Measurements from ENCODE around the gene IQUB. TPM values are rescaled to one million over a fixed set of nuclear protein-coding genes. Genes with fewer than 3 reads are reported as not detected.
A peak's percentile ranks its signal among the peaks of the same experiment; 100 is the strongest.
"Not testable (repeated sequence)": the region's sequence is repeated elsewhere in the genome, so short reads cannot be mapped to it uniquely, and the experiment has no call there.

The IQUB gene
- total RNA-seq, 2 experiments from 2014 or later: 0.05 TPM; not detected in 1

- intact Hi-C loops (cut with DNase I, micrococcal nuclease): no loop called here
- Mint-ChIP-seq H3K27me3 (no peaks in the 10 kb centered on the region), H3K4me3 (no peak overlapping the region), H3K36me3 (ENCODE audit: low read depth) (no peaks in the 10 kb centered on the region), H3K4me1 (no peaks in the 10 kb centered on the region), H3K27ac (no peak overlapping the region), H3K9me3 (ENCODE audit: low read depth) (no peaks in the 10 kb centered on the region)
- ATAC-seq (no peak), DNase-seq (no peak)
- CTCF ChIA-PET: interaction anchor here (1.3 to 1.4 kb wide), 2 partner anchors 55 to 75 kb away, joined by 3 read pairs; no protein-coding TSS in a partner anchor
- POLR2A ChIA-PET: no interaction called here
These were observed 35.1 kb upstream of the IQUB start for GRCh38 chr7:123569352-123570010.

- Mint-ChIP-seq H3K9me3 (ENCODE audit: low read depth) (no peaks in the 10 kb centered on the region), H3K36me3 (ENCODE audit: low read depth) (no peaks in the 10 kb centered on the region), H3K4me1 (peaks cover 8% of the 10 kb centered on the region), H3K27ac (no peak overlapping the region), H3K4me3 (no peak overlapping the region), H3K27me3 (peaks cover 3% of the 10 kb centered on the region)
- no peak for ATAC-seq
- CTCF ChIA-PET: no interaction called here
- DNase-seq: no peak
- POLR2A ChIA-PET: interaction anchor here (0.6 kb wide), 1 partner anchor 12 kb away, joined by 5 read pairs; no protein-coding TSS in a partner anchor
- intact Hi-C loops (cut with DNase I, micrococcal nuclease): no loop called here
These were observed 27.7 kb upstream of the IQUB start for GRCh38 chr7:123562121-123562520.

- intact Hi-C loops (cut with DNase I, micrococcal nuclease): loop anchor here (5.0 kb wide), 1 partner anchor 1369 kb away; the partner anchor contains the start of gene POT1 (in 2 of the 2)
- ChIA-PET CTCF (interaction anchor here (0.6 to 1.7 kb wide), 6 partner anchors 15 to 239 kb away, joined by 3 to 4 read pairs (median 4); no protein-coding TSS in a partner anchor), POLR2A (interaction anchor here (1.0 kb wide), 1 partner anchor 64 kb away, joined by 4 read pairs; no protein-coding TSS in a partner anchor)
- Mint-ChIP-seq H3K4me1 (peaks cover 11% of the 10 kb centered on the region), H3K9me3 (ENCODE audit: low read depth) (no peaks in the 10 kb centered on the region), H3K27me3 (peaks cover 3% of the 10 kb centered on the region), H3K36me3 (ENCODE audit: low read depth) (peaks cover 4% of the 10 kb centered on the region), H3K27ac (no peak overlapping the region), H3K4me3 (no peak overlapping the region)
- ATAC-seq: no peak
- DNase-seq: no peak
These were observed 24.0 kb upstream of the IQUB start for GRCh38 chr7:123558289-123558874.

GRCh38 chr7:123557398-123558288, 23.2 kb upstream of the IQUB start, which contains the start of gene NDUFA5:
TSS of gene NDUFA5 (minus strand) at chr7:123557818. CDS start at chr7:123557795, 23 bp downstream.
- Mint-ChIP-seq H3K27ac (no peak within 1 kb of the TSS), H3K4me3 (no peak within 1 kb of the TSS), H3K36me3 (ENCODE audit: low read depth) (peaks cover 10% of the 10 kb centered on the region), H3K9me3 (ENCODE audit: low read depth) (no peaks in the 10 kb centered on the region), H3K27me3 (peaks cover 3% of the 10 kb centered on the region), H3K4me1 (peaks cover 18% of the 10 kb centered on the region)
- peak; percentile 98 for ATAC-seq
- DNase-seq: peak; percentile 97
- CTCF ChIA-PET: interaction anchor here (0.6 to 1.7 kb wide), 6 partner anchors 15 to 240 kb away, joined by 3 to 4 read pairs (median 4); no protein-coding TSS in a partner anchor
- POLR2A ChIA-PET: interaction anchor here (1.0 to 1.1 kb wide), 2 partner anchors 63 to 193 kb away, joined by 3 to 4 read pairs; no protein-coding TSS in a partner anchor
- intact Hi-C loops (cut with DNase I, micrococcal nuclease): loop anchor here (1.0 to 5.0 kb wide), 4 partner anchors 23 to 1370 kb away; partner anchors contain the start of genes IQUB (in 2 of the 2), POT1 (in 2 of the 2) and WASL (in 1 of the 2)

GRCh38 chr7:123557016-123557397, 22.6 kb upstream of the IQUB start:
- H3K27ac Mint-ChIP-seq: no peak overlapping the region
- no peak for DNase-seq
- peaks cover 3% of the 10 kb centered on the region for H3K27me3 Mint-ChIP-seq
- intact Hi-C loops (cut with DNase I, micrococcal nuclease): loop anchor here (1.0 to 5.0 kb wide), 4 partner anchors 23 to 1370 kb away; partner anchors contain the start of genes IQUB (in 2 of the 2), POT1 (in 2 of the 2) and WASL (in 1 of the 2)
- H3K36me3 Mint-ChIP-seq (ENCODE audit: low read depth): peaks cover 16% of the 10 kb centered on the region
- ChIA-PET CTCF (interaction anchor here (1.6 to 1.7 kb wide), 2 partner anchors 16 to 63 kb away, joined by 4 read pairs; no protein-coding TSS in a partner anchor), POLR2A (interaction anchor here (1.1 kb wide), 1 partner anchor 194 kb away, joined by 3 read pairs; no protein-coding TSS in a partner anchor)
- H3K9me3 Mint-ChIP-seq (ENCODE audit: low read depth): no peaks in the 10 kb centered on the region
- no peak for ATAC-seq
- H3K4me1 Mint-ChIP-seq: peaks cover 19% of the 10 kb centered on the region
- no peak overlapping the region for H3K4me3 Mint-ChIP-seq

- peaks cover 19% of the 10 kb centered on the region for H3K4me1 Mint-ChIP-seq
- DNase-seq (no peak), ATAC-seq (no peak)
- H3K27me3 Mint-ChIP-seq: no peaks in the 10 kb centered on the region
- no peak overlapping the region for H3K4me3 Mint-ChIP-seq
- H3K36me3 Mint-ChIP-seq (ENCODE audit: low read depth): peaks cover 18% of the 10 kb centered on the region
- no peak overlapping the region for H3K27ac Mint-ChIP-seq
- ChIA-PET CTCF (interaction anchor here (1.4 kb wide), 1 partner anchor 16 kb away, joined by 3 read pairs; no protein-coding TSS in a partner anchor), POLR2A (no interaction called here)
- no peaks in the 10 kb centered on the region for H3K9me3 Mint-ChIP-seq (ENCODE audit: low read depth)
- intact Hi-C loops (cut with DNase I, micrococcal nuclease): loop anchor here (5.0 kb wide), 1 partner anchor 1372 kb away; the partner anchor contains the start of gene POT1 (in 2 of the 2)
These were observed 21.1 kb upstream of the IQUB start for GRCh38 chr7:123555484-123555883.

- Mint-ChIP-seq H3K9me3 (ENCODE audit: low read depth) (no peaks in the 10 kb centered on the region), H3K4me3 (no peak overlapping the region), H3K4me1 (peaks cover 26% of the 10 kb centered on the region), H3K27me3 (no peaks in the 10 kb centered on the region), H3K36me3 (ENCODE audit: low read depth) (peaks cover 33% of the 10 kb centered on the region), H3K27ac (no peak overlapping the region)
- DNase-seq: no peak
- ChIA-PET POLR2A (no interaction called here), CTCF (interaction anchor here (0.8 to 1.1 kb wide), 2 partner anchors 33 to 66 kb away, joined by 3 to 5 read pairs; no protein-coding TSS in a partner anchor)
- ATAC-seq: no peak
- intact Hi-C loops (cut with DNase I, micrococcal nuclease): no loop called here
These were observed 18.8 kb upstream of the IQUB start for GRCh38 chr7:123553159-123553558.

GRCh38 chr7:123552641-123553040, 18.2 kb upstream of the IQUB start:
- ChIA-PET POLR2A (no interaction called here), CTCF (interaction anchor here (0.8 kb wide), 1 partner anchor 65 kb away, joined by 3 read pairs; no protein-coding TSS in a partner anchor)
- peaks cover 25% of the 10 kb centered on the region for H3K4me1 Mint-ChIP-seq
- no peaks in the 10 kb centered on the region for H3K27me3 Mint-ChIP-seq
- H3K4me3 Mint-ChIP-seq: no peak overlapping the region
- no peak for DNase-seq
- no peaks in the 10 kb centered on the region for H3K9me3 Mint-ChIP-seq (ENCODE audit: low read depth)
- H3K27ac Mint-ChIP-seq: no peak overlapping the region
- intact Hi-C loops (cut with DNase I, micrococcal nuclease): no loop called here
- ATAC-seq: no peak
- H3K36me3 Mint-ChIP-seq (ENCODE audit: low read depth): peaks cover 34% of the 10 kb centered on the region

- H3K27ac Mint-ChIP-seq; intact Hi-C loops (cut with DNase I, micrococcal nuclease); ATAC-seq; H3K27me3 Mint-ChIP-seq; POLR2A ChIA-PET; CTCF ChIA-PET; H3K9me3 Mint-ChIP-seq (ENCODE audit: low read depth); DNase-seq; H3K4me3 Mint-ChIP-seq: not testable (repeated sequence)
- peaks cover 29% of the 10 kb centered on the region for H3K4me1 Mint-ChIP-seq
- peaks cover 37% of the 10 kb centered on the region for H3K36me3 Mint-ChIP-seq (ENCODE audit: low read depth)
These were observed 17.7 kb upstream of the IQUB start for GRCh38 chr7:123552134-123552533.

GRCh38 chr7:123548406-123548805, 14.0 kb upstream of the IQUB start:
- ChIA-PET POLR2A (no interaction called here), CTCF (interaction anchor here (1.3 kb wide), 1 partner anchor 11 kb away, joined by 3 read pairs; no protein-coding TSS in a partner anchor)
- Mint-ChIP-seq H3K9me3 (ENCODE audit: low read depth) (no peaks in the 10 kb centered on the region), H3K4me3 (no peak overlapping the region), H3K27me3 (no peaks in the 10 kb centered on the region), H3K36me3 (ENCODE audit: low read depth) (peaks cover 35% of the 10 kb centered on the region), H3K4me1 (peaks cover 30% of the 10 kb centered on the region), H3K27ac (no peak overlapping the region)
- ATAC-seq (no peak), DNase-seq (no peak)
- intact Hi-C loops (cut with DNase I, micrococcal nuclease): no loop called here

All from activated CD4-positive, alpha-beta T cell treated with anti-CD3 and anti-CD28 coated beads for 36 hours (primary cell).